HG03066 (cell line): ENCODE data around the gene HSP90AB1.
A peak's percentile ranks its signal among the peaks of the same experiment; 100 is the strongest.

Experiments
- ATAC-seq: cut with Tn5 transposase; IDR thresholded peaks from one replicate; pipeline ENCODE4 v1.9.1; 2021; ENCODE audit warnings: low read depth; ENCODE audit not compliant: unreplicated experiment

Gene HSP90AB1

DNA sequence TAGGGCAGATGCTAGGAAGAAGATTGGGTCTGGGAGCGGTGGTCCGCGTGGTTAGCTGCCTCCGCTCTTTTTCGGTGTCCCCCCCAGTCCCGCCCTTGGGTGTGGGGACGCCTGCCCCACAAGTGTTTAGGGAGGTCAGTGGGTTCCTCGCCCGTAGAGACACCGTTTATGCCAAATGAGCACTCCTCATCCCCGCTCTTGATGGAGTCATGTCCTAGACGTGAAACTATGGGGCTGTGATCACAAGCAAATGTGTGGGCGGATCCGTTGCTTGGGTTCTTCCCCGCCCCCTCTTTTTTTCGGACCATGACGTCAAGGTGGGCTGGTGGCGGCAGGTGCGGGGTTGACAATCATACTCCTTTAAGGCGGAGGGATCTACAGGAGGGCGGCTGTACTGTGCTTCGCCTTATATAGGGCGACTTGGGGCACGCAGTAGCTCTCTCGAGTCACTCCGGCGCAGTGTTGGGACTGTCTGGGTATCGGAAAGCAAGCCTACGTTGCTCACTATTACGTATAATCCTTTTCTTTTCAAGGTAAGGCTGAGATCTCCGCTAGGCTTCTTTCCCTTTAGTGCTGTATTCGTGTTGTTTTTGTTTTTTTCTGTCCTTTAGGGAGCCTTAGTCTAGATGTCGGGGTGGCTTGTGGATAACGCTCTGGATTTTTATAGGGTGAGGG is at the start of gene HSP90AB1:
TSS of gene HSP90AB1 (plus strand) at position 439 of the 675 bp plus-strand sequence. CDS start 1,529 bp downstream, outside the sequence.
- ATAC-seq: peak; percentile 63

DNA sequence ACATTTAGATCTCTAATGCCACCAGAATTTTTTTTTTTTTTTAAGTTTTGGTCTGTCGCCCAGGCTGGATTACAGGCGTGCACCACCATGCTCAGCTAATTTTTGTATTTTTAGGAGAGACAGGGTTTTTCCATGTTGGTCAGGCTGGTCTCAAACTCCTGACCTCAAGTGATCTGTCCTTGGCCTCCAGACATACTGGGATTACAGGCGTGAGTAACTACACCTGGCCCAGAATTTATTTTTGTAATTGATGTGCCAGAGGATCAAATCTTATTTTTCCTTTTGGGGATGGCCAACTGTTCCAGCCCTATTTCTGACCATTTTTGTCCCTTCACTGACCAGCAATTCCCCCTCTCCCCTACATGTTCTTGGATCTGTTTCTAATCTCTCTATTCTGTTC is 48.2 kb upstream of the HSP90AB1 start:
- ATAC-seq: no peak

DNA sequence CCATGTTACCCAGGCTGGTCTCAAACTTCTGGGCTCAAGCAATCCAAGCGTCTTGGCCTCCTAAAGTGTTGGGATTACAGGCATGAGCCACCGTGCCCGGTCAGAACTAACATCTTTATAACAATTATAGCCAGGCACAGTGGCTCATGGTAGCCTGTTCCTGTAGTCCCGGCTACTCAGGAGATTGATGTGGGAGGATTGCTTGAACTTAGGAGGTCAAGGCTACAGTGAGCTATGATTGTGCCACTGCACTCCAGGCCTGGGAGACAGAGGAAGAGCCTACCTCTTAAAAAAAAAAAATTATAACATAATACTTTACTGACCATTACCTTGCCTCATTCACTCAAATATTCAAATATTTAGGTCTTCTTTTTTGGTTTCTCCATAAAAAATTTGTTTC is 47.0 kb upstream of the HSP90AB1 start:
- ATAC-seq: no peak

DNA sequence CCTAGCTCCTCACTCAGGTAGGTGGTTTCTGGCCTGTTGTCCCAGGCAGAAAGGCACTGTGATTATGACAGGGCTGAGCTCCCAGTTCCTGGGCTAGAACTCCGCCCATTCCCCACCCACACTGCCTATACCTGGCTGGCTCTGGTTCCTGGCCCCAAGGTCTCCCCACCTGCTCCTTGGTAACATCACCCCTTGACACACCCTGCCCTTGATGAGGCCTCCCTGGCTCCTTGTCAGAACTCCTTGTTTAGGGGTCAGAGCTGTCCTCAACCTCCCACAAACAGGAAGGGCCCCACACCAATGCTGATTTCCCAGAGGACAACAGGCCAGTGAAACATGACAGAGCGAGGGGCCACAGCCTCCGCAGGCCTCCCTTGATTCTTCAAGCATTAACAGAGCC is 45.7 kb upstream of the HSP90AB1 start:
- no peak for ATAC-seq

DNA sequence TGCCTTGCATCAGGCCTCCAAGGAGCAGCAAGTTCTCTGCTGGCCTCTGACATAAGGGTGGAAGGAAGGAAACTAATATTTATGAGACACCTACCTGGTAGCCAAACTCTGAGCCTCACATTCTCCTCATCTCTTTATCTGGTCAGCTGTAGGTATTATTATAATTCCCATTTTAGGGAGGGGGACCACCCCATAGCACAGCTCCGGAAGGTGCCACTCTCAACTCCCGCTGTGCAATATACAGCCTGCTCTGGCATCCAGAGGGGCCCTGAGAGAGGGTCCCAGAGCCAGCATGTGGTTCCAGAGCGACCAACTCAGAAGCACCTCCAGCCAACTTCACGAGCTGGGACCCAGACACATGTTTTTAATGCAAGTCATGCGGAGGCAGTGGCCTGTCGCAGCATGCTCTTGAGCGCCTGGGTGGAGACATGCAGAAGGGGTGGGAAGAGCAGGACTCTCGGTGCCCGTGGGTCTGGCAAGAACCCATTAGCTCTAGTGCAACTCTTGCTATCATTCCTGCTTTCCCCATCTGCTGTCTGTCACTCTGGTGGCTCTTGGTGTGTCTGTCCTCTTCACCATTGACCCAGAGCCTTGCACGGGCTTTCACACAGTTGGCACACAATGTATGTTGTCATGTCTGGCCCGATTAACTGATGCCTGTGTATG is 45.1 kb upstream of the HSP90AB1 start:
- ATAC-seq: no peak

DNA sequence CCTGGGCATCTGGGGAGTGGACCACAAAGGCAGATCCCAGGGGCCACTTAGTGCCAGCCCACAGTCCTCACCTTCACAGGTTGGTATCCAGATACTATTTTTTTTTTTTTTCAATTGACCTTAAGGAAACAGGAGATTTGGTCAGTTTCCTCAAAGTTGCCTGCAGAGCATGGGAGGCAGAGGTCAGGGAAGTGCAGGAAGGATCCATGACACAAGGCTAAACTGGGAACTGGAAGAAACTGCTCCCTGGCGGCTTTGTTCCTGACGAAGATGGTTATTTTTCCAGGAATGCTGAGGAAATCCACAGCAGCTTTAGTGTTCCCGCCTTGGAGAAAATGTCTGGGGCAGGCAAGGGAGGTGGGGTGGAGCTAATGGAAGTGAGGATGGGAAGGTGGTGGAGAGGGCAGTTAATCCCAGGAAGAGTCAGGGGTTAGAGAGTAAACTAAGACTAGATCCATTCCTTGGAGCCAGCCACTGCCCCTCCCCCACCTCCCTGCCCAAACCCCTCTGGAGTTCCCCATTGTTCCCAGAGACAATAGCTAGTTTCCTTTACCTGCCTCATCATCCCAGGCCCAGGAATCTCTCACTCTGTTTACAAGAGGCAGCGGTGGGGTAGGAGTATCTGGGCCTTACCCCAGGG is 44.4 kb upstream of the HSP90AB1 start:
- ATAC-seq: no peak

DNA sequence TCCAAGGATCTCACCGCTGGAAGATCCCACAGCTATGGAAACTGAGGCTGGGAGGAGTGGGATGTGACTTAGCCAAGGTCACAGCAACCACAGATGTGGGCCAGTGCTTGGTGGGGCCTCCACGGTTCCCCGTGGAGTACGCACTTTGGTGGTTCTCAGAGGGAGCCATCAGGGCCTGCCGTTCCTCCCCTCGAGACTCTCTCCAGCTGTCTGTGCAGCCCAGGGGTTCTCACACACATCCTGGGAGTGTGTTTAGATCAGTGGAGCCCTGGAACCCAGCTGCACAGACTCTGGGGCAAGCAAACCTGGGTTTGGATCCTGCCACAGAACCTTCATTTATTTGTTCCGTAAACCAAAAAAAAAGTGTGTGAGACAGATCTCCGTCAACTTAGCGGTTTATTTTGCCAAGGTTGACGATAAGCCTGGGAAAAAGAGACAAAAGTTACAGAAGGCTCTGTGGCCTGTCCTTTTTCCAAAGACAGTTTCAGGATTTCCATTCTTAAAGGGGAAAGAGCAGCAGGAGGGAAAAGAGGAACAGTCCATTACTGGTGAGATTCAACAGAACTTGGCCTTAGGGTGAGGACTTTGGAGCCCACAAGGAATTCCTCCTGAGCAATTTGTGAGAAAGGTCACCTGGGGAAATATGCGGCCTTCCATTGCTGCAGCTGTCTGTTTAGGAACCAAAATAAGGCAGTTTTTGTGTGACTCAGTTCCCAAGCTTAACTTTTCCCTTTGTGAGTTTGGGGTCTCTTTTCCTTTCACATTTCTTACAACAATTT is 43.7 kb upstream of the HSP90AB1 start:
- ATAC-seq: no peak

DNA sequence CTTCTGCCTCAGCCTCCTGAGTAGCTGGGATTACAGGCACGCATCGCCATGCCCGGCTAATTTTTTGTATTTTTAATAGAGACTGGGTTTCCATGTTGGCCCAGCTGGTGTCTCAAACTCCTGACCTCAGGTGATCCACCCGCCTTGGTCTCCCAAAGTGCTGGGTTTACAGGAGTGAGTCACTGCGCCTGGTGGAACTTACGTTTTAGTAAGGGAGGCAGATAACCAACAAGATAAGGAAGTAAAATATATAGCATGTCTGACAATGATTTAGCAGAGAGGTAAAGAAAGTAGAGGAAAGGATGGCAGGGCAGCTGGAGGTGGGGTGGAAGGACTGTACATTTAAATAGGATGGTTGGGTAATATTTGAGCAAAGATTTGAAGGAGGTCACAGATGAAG is 42.9 kb upstream of the HSP90AB1 start:
- ATAC-seq: no peak

DNA sequence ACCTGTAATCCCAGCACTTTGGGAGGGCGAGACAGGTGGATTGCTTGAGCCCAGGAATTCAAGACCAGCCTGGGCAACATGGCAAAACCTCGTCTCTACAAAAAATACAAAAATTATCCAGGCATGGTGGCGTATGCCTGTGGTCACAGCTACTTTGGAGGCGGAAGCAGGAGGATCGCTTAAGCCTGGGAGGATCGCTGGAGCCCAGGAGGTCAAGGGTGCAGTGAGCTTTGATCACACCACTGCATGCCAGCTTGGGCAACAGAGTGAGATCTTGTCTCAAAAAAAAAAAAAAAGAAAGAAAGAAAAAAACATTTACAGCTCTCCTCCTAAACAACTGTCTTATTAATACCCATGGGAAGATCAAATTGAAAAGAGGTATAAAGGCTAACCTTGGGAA is 38.9 kb upstream of the HSP90AB1 start:
- ATAC-seq: no peak

DNA sequence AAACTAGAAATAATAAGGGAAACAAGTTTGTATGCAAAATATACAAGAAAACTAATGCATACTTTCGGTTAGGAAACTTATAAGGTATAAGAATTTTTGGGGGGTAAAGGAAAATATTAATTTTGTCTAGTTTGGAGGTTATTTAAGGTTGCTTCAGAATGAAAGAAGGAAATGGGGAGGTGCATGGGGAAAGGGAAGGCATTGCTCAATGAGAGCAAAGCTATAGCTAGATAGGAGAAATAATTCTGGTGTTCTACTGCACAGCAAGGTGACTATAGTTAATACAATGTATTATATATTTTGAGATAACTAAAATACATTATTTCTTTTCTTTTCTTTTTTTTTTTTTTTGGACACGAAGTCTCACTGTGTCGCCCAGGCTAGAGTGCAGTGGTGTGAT is 35.6 kb upstream of the HSP90AB1 start:
- no peak for ATAC-seq

DNA sequence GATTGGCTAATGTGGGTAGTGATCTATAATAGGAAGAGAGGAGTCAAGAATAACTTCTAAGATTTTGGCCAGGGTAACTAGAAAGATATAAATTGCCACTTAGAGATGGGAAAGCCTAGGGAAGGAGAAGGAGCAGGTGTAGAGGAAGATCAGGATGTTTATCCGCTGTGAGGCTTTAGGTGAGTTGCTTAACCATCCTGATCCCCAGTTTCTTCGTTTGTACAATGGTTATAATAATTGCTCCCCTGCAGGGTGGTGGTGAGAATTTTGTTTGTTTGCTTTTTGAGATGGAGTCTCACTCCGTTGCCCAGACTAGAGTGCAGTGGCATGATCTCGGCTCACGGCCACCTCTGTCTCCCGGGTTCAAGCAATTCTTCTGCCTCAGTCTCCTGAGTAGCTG is 32.6 kb upstream of the HSP90AB1 start:
- no peak for ATAC-seq

DNA sequence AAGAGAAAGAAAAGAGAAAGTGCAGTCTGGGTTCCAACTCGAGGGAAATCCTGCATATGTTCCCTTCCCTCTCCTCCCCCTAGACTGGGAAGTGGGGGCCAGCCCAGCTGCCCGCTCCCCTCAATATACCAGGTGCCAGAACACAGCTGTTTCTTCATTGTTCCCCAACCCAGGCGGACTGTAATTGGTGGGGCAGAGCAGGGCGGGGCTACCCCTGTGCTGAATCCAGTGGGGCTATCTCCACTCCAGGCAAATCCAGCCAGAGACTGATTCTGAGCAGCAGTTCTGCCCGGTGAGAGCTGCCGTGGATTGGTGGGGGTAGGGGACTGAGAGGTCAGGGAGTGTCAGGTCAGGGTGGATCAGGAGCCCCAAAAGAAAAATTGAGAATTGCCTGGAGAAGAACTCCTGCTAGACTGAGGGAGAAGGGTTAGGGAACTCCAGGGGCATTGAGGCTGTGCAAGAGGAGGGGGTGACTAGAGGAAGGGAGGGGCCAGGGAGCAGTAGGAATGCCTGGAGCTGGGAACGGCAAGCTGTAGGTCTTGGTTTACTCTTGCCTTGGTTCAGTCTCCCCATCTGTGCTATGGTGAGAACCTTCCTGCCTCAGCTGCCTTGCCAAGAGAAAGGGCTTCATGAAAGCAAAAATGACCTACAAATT is 30.1 kb upstream of the HSP90AB1 start, which contains the start of gene MYMX:
TSS of gene MYMX (plus strand) at position 250 of the 655 bp plus-strand sequence. CDS start 546 bp downstream, outside the sequence.
- no peak for ATAC-seq

DNA sequence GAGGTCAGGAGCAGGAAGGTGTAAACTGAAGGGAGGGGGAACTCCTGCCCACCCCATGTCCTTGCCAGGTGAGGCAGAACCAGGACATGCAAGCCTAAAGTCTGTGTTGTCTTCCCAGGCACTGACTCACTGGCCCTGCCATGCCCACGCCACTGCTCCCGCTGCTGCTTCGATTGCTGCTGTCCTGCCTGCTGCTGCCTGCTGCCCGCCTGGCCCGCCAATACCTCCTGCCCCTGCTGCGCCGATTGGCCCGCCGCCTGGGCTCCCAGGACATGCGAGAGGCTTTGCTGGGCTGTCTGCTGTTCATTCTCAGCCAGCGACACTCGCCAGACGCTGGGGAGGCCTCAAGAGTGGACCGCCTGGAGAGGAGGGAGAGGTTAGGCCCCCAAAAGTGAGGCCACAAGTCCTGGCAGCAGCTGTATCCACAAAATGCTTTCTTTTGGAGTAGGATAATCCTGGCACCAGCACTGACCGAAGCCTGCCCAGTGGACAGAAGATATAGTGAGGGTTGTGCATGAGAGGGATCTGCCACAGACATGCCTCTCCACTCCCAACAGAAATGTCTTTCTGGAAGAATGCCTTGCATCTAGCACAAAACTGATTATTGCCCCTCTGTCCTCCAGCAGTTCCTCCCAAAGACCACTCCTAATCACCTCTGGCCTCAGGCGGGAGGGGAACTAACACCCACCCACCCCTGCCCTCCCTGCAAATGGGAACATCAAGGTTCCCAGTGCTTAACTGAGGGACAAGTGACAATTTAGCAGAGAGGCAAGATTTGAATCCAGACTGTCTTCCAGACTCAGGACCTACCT is 29.4 kb upstream of the HSP90AB1 start:
- ATAC-seq: no peak

DNA sequence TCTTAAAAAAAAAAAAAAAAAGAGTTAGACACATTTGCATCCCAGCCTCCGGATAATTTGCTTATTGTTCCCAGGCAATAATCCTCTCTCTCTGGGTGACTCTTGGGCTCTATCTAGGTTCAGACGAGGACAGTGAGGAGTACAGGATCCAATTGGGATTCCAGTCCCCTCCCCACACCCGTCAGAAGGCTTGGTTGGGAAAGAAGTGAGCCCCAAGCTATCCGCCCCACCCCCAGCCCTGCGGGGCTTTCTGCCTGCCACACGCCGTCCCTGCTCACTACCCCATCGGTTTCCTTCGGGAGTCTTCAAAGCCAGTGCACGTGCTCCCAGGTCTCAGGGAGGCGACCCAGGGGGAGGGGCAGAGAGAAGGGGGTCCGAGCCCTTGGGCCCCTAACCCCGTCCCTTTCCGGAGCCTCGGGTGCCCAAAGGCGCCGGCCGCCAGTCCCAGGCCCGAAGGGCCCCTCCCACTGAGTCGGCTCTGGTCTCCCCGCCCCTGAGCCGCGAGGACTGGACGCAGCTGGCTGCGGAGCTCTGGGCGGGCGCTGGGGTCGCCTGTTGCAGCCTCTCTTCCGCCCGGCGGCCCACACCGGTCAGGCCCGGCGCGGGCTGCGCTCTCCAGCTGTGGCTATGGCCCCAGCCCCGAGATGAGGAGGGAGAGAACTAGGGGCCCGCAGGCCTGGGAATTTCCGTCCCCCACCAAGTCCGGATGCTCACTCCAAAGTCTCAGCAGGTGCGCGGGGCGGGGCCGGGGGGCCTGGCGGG is 27.7 kb upstream of the HSP90AB1 start:
- no peak for ATAC-seq

DNA sequence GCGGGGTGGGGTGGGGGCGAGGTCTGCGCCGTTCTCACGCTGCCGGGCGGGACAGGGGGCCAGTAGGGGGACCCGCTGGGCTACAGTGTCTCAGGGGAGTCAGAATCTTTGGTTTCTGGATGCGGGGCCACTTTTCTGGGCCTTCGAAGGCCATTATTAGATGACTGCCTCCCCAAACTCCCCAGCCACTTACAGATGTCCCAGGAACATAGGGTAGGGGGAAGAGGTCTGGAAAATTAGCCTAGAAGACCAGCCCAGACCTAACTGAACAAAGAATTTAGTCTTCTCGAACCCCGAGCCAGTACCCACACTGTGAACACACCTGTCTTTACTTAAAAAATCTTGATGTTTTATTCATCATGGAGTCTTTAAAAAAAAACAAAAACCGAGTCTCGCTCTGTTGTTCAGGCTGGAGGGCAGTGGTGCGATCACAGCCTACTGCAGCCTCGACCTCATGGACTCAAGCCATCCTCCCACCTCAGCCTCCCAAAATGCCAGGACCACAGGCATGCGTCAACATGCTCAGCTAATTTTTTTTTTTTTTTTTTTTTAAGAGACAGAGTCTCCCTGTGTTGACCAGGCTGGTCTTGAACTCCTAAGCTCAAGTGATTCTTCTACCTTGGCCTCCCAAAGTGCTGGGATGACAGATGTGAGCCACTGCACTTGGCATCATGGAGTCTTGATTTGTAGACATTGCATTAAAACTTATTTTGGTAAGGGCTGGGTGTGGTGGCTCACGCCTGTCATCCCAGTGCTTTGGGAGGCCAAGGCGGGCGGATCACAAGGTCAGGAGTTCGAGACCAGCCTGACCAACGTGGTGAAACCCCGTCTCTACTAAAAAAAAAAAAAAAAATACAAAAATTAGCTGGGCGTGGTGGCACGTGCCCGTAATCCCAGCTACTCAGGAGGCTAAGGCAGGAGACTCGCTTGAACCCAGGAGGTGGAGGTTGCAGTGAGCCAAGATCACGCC is 26.8 kb upstream of the HSP90AB1 start:
- no peak for ATAC-seq

DNA sequence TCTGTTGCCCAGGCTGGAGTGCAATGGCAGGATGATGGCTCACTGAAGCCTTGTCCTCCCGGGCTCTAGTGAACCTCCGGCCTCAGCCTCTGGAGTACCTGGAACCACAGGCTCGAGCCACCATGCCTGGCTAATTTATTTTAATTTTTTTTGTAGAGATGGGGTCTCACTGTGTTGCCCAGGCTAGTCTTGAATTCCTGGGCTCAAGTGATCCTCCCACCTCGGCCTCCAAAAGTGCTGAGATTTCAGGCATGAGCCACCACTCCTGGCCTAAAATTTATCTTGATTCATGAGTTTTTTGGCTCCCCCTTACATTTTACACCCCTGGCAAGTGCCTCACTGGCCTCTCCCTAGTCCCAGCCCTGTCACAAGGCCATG is 26.0 kb upstream of the HSP90AB1 start:
- no peak for ATAC-seq

DNA sequence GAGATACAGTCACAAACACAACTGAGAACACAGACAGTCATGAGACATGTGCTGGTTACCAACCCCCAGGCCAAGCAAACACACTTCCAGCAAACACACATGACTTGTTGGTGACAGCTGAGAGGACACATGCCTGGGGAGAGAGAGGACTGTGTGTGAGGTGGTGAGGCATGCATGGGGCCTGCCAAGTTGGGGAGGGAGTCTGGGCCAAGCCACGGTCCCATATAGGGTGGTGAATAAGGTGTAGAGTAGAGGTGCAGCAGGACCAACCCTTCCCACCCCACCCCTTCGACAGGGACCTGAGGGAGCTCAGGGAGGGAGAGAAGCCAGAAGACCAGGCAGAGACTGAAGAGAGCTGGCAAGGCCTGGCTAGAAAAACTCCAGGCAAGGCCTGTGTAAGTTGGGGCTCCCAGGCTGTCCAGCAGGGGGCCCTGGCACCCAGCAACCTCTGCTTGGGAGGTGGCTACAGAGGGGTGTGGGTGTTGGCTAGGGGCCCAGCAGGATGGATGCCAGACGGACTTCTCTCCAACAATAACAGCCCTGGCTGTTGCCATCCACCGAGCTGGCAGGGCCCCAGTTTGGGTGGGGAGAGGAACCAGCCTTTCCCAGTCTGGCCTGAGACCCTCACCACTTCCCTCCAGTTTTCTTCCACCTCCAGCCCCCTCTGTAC is 25.5 kb upstream of the HSP90AB1 start:
- no peak for ATAC-seq
